ENCODE results near the gene STXBP6.
"Not testable (repeated sequence)": the region's sequence is repeated elsewhere in the genome, so short reads cannot be mapped to it uniquely, and the experiment has no call there.

The STXBP6 gene

DNA sequence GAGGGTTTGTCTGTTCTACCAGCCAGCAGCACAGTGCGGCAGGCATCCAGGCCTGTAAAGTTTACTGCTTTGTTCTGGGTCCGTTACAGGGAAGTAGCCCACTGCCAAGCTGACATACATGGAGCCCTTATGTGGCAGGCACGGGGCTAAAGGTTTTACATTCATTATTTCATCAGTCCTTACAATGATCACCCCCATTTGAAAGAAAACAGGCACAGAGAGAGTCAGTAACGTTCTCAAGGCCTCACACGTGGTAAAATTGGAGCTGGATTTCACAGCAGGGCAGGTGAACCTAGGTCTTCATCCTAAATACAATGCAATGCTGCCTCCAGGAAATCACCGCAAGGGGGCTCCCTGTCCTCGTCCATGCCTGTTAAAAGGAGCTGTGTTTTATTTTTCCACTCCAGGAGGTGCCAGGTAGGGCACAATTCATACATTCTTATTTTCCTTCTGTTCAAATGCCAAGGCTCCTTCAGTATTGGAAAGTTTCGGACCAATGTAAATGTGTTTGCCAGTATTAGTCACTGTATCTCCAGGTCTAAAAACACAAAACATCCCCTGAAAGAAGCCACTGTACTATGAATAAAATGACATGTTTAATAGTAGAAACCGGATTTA is 243.8 kb downstream of the STXBP6 start:
- no peak for DNase-seq (ENCODE audit: extremely low read depth, low read depth)
- TF ChIP-seq, protein P1, sequence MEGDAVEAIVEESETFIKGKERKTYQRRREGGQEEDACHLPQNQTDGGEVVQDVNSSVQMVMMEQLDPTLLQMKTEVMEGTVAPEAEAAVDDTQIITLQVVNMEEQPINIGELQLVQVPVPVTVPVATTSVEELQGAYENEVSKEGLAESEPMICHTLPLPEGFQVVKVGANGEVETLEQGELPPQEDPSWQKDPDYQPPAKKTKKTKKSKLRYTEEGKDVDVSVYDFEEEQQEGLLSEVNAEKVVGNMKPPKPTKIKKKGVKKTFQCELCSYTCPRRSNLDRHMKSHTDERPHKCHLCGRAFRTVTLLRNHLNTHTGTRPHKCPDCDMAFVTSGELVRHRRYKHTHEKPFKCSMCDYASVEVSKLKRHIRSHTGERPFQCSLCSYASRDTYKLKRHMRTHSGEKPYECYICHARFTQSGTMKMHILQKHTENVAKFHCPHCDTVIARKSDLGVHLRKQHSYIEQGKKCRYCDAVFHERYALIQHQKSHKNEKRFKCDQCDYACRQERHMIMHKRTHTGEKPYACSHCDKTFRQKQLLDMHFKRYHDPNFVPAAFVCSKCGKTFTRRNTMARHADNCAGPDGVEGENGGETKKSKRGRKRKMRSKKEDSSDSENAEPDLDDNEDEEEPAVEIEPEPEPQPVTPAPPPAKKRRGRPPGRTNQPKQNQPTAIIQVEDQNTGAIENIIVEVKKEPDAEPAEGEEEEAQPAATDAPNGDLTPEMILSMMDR (IDR thresholded peaks at IDR 0.05; ENCODE audit: low read depth, low read length): peak; percentile 67

DNA sequence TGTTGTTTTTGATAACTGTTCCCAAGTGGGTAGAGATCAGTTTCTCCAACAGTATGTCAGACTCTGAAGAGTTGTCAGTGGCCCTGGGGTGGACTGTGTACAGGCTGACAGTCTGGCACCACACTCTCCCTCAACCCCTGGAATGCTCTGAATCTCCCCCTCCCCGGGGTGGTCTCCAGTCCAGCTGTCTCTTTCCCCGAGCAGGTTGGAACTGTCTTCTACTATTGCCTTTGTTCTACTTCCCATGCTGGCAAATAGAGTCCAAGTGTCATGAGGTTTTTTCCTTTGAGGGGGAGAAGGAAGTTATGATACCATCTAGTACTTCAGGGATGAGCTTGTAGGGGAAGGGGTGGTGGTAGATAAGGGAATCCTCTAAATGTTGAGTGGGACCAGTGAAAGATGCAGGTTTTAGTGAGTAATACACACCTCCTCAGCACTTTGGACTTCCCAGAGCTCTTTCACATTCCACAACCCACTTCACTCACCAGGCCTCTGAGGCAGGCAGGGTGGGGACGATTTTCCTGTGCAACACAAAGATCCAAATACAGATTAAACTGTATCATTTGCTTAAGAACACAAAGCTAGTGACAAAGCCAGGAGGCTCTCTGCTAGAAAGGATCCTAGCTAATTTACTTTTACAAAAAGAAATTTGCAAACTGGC is 245.3 kb downstream of the STXBP6 start:
- TF ChIP-seq, protein P1 (IDR thresholded peaks at IDR 0.05; ENCODE audit: low read depth, low read length): no peak
- no peak for DNase-seq (ENCODE audit: extremely low read depth, low read depth)

GRCh38 chr14:24803933-24804494 is 245.9 kb downstream of the STXBP6 start:
- DNase-seq (ENCODE audit: extremely low read depth, low read depth): no peak
- TF ChIP-seq, protein P1 (IDR thresholded peaks at IDR 0.05; ENCODE audit: low read depth, low read length): no peak

GRCh38 chr14:24803426-24803825 is 246.5 kb downstream of the STXBP6 start:
- not testable (repeated sequence) for DNase-seq (ENCODE audit: extremely low read depth, low read depth)

GRCh38 chr14:24802236-24802635 is 247.7 kb downstream of the STXBP6 start:
- TF ChIP-seq, protein P1 (IDR thresholded peaks at IDR 0.05; ENCODE audit: low read depth, low read length): no peak
- DNase-seq (ENCODE audit: extremely low read depth, low read depth): no peak

- DNase-seq (ENCODE audit: extremely low read depth, low read depth): no peak
- TF ChIP-seq, protein P1 (IDR thresholded peaks at IDR 0.05; ENCODE audit: low read depth, low read length): no peak
Observed at GRCh38 chr14:24801024-24801423, 248.9 kb downstream of the STXBP6 start.

- TF ChIP-seq, protein P1 (IDR thresholded peaks at IDR 0.05; ENCODE audit: low read depth, low read length): no peak
- DNase-seq (ENCODE audit: extremely low read depth, low read depth): no peak
Observed at GRCh38 chr14:24798911-24799462, 251.0 kb downstream of the STXBP6 start.

Measured in AG09319 (cell line).